Cardiac muscle cell (in vitro differentiated cells and primary cell): Measurements from ENCODE around the gene MCM6. TPM values are rescaled to one million over a fixed set of nuclear protein-coding genes. Genes with fewer than 3 reads are reported as not detected.
A peak's percentile ranks its signal among the peaks of the same experiment; 100 is the strongest.
"Not testable (repeated sequence)": the region's sequence is repeated elsewhere in the genome, so short reads cannot be mapped to it uniquely, and the experiment has no call there.

Source experiments
- DNase-seq, 2 donors: peaks; one replicate each; pipeline versions ENCODE4 v3.0.0 to v3.0.0-alpha.2; 2010 to 2017; ENCODE audit warnings: low read depth in 1 of 2, low spot score in 1 of 2
- H3K27ac ChIP-seq: fragments of 200-600 bp; sonication (generic); 2 replicates; pipeline ENCODE4 v1.5.1; 2016
- H3K27me3 ChIP-seq: fragments of 200-600 bp; sonication (generic); 2 replicates; pipeline ENCODE4 v1.6.0; 2016; ENCODE audit warnings: control low read depth
- H3K36me3 ChIP-seq: fragments of 200-600 bp; sonication (generic); 2 replicates; pipeline ENCODE4 v1.5.1; 2016; ENCODE audit warnings: control low read depth
- H3K4me1 ChIP-seq: fragments of 200-600 bp; sonication (generic); 2 replicates; pipeline ENCODE4 v1.8.1; 2017; ENCODE audit warnings: low read depth, mild to moderate bottlenecking, mixed run types
- H3K4me3 ChIP-seq: fragments of 200-600 bp; sonication (generic); 2 replicates; pipeline ENCODE4 v1.5.1; 2016; ENCODE audit warnings: mild to moderate bottlenecking
- H3K9me3 ChIP-seq: fragments of 200-600 bp; sonication (generic); 2 replicates; pipeline ENCODE4 v1.5.1; 2017; ENCODE audit warnings: low read depth, mild to moderate bottlenecking, control low read depth
- CTCF ChIP-seq: IDR thresholded peaks from 2 replicates; pipeline ENCODE4 v1.5.1; 2012; ENCODE audit warnings: low read depth, mild to moderate bottlenecking, low read length
- polyA plus RNA-seq: library from polyadenylated mRNA; unstranded; fragments of >200 nt; fragmentation: Nextera tagmentation; extraction: Ambion mirVana; gene quantifications from 2 replicates; pipeline ENCODE4 v1.2.1, GENCODE V29; 2016
- total RNA-seq: library from RNA; depleted of rRNA; stranded (reverse); fragments of >200 nt; gene quantifications from 2 replicates; pipeline ENCODE4 v1.2.3, GENCODE V29; 2016

Gene MCM6
- total and polyA plus RNA-seq, 2 experiments from 2014 or later, result 12.8 to 32.0 TPM

- no peak overlapping the region for H3K27ac ChIP-seq
Observed at GRCh38 chr2:135815269-135815668, 61.0 kb downstream of the MCM6 start.

DNA sequence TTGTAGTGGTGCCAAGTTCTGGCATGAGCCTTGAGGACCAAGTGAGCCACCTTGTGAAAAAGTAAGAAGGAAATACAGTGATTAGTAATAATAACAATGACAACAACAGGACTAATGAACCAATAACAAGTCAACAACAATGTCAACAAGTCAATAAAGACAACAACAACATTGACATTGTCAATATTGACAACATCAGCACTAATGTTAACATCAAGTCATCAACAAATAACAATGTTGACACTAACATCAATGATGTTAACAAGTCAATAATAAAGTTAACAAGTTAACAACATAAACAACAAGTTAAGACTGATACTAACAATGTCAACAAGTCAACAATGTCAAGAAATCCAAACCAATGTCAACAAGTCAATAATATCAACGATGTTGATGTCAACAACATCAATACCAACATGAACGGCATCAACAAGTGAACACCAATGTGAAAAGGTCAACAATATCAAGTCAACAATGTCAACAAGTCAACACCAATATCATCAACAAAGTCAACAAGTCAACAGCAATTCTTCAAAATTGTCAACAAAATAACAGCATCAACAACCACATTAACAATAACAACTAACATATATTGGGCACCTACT is 63.2 kb downstream of the MCM6 start:
- Histone ChIP-seq H3K27ac (no peak overlapping the region), H3K4me1 (no peaks in the 10 kb centered on the region), H3K27me3 (no peaks in the 10 kb centered on the region), H3K9me3 (no peaks in the 10 kb centered on the region), H3K36me3 (no peaks in the 10 kb centered on the region), H3K4me3 (no peak overlapping the region)
- no peak for TF ChIP-seq CTCF
- no peak for DNase-seq

More at GRCh38 chr2:135815269-135815668, 61.0 kb downstream of the MCM6 start:
- no peak for TF ChIP-seq CTCF
- Histone ChIP-seq H3K27me3 (no peaks in the 10 kb centered on the region), H3K4me3 (no peak overlapping the region), H3K4me1 (no peaks in the 10 kb centered on the region), H3K36me3 (no peaks in the 10 kb centered on the region), H3K9me3 (no peaks in the 10 kb centered on the region)
- no peak for DNase-seq

DNA sequence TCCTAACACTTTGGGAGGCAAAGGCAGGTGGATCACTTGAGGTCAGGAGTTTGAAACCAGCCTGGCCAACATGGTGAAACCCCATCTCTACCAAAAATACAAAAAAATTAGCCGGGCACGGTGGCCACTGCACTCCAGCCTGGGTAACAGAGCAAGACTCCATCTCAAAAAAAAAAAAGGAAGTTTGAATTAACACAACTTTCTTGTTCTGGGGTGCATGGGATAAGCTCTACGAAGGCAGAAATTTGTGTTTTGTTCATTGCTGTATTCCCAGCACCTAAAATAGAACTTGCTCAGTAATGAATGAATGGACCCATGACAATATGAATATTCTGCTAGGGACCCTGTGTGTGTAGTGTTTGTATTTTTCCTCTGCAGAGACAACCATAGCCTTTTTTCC is 68.4 kb downstream of the MCM6 start:
- H3K4me3 ChIP-seq, H3K4me1 ChIP-seq, H3K36me3 ChIP-seq, H3K27ac ChIP-seq, DNase-seq, H3K27me3 ChIP-seq, H3K9me3 ChIP-seq: not testable (repeated sequence)

DNA sequence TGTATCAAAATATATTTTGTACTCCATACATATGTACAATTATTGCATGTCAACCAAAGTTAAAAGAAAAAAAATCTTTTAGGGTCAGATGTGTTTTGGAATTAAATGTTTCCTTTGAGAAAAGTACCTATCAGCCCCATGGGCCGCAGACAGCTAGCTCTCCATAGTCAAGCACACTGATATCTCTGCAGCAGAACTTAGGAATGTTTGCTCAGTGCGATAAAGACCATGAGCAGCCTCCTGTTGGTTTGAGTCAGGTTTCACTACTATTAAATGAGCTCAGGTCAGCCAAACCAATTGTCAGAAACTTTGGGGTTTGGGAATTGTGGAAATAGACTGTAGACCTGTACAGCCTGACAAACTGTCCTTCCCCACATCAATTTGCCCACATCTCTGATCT is 73.0 kb downstream of the MCM6 start:
- no peak overlapping the region for H3K27ac ChIP-seq
- no peaks in the 10 kb centered on the region for H3K27me3 ChIP-seq
- peak; percentile 14 to 23 for DNase-seq
- no peaks in the 10 kb centered on the region for H3K4me1 ChIP-seq
- no peak for TF ChIP-seq CTCF
- no peaks in the 10 kb centered on the region for H3K9me3 ChIP-seq
- H3K4me3 ChIP-seq, result no peak overlapping the region
- H3K36me3 ChIP-seq, result no peaks in the 10 kb centered on the region

GRCh38 chr2:135802350-135802749 is 73.9 kb downstream of the MCM6 start:
- no peaks in the 10 kb centered on the region for H3K4me1 ChIP-seq
- H3K4me3 ChIP-seq, result no peak overlapping the region
- H3K36me3 ChIP-seq, result no peaks in the 10 kb centered on the region
- DNase-seq, result no peak
- H3K27me3 ChIP-seq, result no peaks in the 10 kb centered on the region
- TF ChIP-seq CTCF, result no peak
- no peak overlapping the region for H3K27ac ChIP-seq
- H3K9me3 ChIP-seq, result no peaks in the 10 kb centered on the region

DNA sequence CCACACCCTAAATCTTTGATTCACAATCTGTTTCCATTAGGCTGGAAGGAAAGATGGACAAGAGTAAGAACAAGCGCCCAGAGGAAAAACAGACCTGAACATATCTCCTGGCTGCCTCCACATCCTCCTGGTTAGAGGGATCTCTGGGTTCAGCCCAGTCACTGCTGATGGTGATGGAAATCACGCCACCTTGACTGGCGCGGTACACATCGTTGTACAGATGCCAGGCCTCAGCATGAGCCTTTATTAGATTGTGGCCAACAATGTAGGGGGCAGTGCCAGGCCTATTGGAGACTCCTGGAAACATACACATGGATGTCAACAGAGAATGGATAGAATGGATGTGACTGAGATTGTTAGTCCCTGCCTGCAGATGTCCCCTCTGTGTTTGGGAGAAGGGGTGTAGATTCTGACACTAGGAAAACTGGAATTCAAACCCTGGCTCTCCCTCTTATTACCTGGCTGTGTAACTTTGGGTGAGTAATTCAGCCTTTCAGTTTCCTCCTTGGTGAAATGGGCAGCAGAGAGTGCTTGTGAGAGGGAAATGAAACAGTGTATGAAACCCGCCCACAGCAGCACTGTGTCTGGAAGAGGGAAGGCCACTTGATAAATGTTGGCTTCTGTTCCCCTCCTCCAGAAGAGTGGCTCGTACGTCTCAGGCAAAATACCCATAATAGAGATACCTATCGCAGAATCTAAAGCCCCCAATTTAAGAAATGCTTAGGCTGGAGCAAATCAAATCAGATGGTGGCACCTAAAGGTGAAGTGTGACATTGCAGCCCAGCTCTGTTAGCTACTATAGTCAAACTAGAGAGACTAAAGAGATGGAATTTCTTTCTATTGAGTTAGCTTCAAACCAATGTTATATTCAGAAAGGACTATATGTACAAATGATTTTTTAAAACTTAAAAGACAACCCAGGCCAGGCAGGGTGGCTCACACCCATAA is 75.5 kb downstream of the MCM6 start:
- no peak for TF ChIP-seq CTCF
- no peak overlapping the region for H3K27ac ChIP-seq

More for the DNA sequence above, 75.5 kb downstream of the MCM6 start:
- no peak for DNase-seq
- Histone ChIP-seq H3K4me3 (no peak overlapping the region), H3K4me1 (no peaks in the 10 kb centered on the region), H3K9me3 (no peaks in the 10 kb centered on the region), H3K27me3 (no peaks in the 10 kb centered on the region), H3K36me3 (no peaks in the 10 kb centered on the region)
